GM19035 (cell line): ENCODE measurements around the gene RAPGEF6.
"Not testable (repeated sequence)": the region's sequence is repeated elsewhere in the genome, so short reads cannot be mapped to it uniquely, and the experiment has no call there.

ENCODE experiments used
- ATAC-seq: cut with Tn5 transposase; IDR thresholded peaks from one replicate; pipeline ENCODE4 v1.9.1; 2021; ENCODE audit not compliant: unreplicated experiment

RAPGEF6 gene

GRCh38 chr5:131640043-131640856, 5.2 kb upstream of the RAPGEF6 start:
- peak; percentile 41 for ATAC-seq

- ATAC-seq: no peak
Observed at GRCh38 chr5:131639148-131639547, 4.1 kb upstream of the RAPGEF6 start.

- ATAC-seq: no peak
Observed at GRCh38 chr5:131637694-131638093, 2.7 kb upstream of the RAPGEF6 start.

- ATAC-seq: no peak
Observed at GRCh38 chr5:131635684-131636572, 899 bp upstream of the RAPGEF6 start.

GRCh38 chr5:131634666-131634995, 398 bp downstream of the RAPGEF6 start:
- peak; percentile 19 for ATAC-seq

GRCh38 chr5:131634238-131634637, 791 bp downstream of the RAPGEF6 start:
- ATAC-seq: no peak

GRCh38 chr5:131633830-131634229, 1.2 kb downstream of the RAPGEF6 start:
- ATAC-seq: no peak

GRCh38 chr5:131630963-131631350, 4.1 kb downstream of the RAPGEF6 start:
- ATAC-seq: no peak

GRCh38 chr5:131630208-131630962, 4.6 kb downstream of the RAPGEF6 start:
- ATAC-seq: no peak

GRCh38 chr5:131628990-131629389, 6.0 kb downstream of the RAPGEF6 start:
- no peak for ATAC-seq

GRCh38 chr5:131627207-131627865, 7.7 kb downstream of the RAPGEF6 start:
- ATAC-seq: no peak

- ATAC-seq: no peak
Observed at GRCh38 chr5:131622633-131623032, 12.4 kb downstream of the RAPGEF6 start.

- not testable (repeated sequence) for ATAC-seq
Observed at GRCh38 chr5:131621164-131621563, 13.9 kb downstream of the RAPGEF6 start.

GRCh38 chr5:131619102-131619501, 15.9 kb downstream of the RAPGEF6 start:
- no peak for ATAC-seq

- ATAC-seq: no peak
Observed at GRCh38 chr5:131617140-131617822, 17.7 kb downstream of the RAPGEF6 start.

GRCh38 chr5:131615957-131616356, 19.1 kb downstream of the RAPGEF6 start:
- no peak for ATAC-seq

- ATAC-seq: no peak
Observed at GRCh38 chr5:131613423-131613822, 21.6 kb downstream of the RAPGEF6 start.

- ATAC-seq: no peak
Observed at GRCh38 chr5:131611064-131611381, 24.0 kb downstream of the RAPGEF6 start.

- ATAC-seq: no peak
Observed at GRCh38 chr5:131610198-131611063, 24.6 kb downstream of the RAPGEF6 start.

GRCh38 chr5:131609774-131610173, 25.3 kb downstream of the RAPGEF6 start:
- ATAC-seq: no peak
